Adipocyte (in vitro differentiated cells): ENCODE data around the gene ADM2.
A peak's percentile ranks its signal among the peaks of the same experiment; 100 is the strongest.

Source experiments
- DNase-seq: peaks from one replicate; pipeline ENCODE4 v3.0.0-alpha.2; 2015; ENCODE audit warnings: low read depth
- H3K27me3 ChIP-seq: replicated peaks from 2 replicates; pipeline ENCODE4 v1.7.0; 2013; ENCODE audit warnings: mild to moderate bottlenecking, low read length, moderate library complexity; ENCODE audit not compliant: control insufficient read depth, insufficient read depth
- H3K36me3 ChIP-seq: 2 replicates; pipeline ENCODE4 v1.7.0; 2013; ENCODE audit warnings: low read length, mild to moderate bottlenecking, moderate library complexity; ENCODE audit not compliant: control insufficient read depth, insufficient read depth, severe bottlenecking
- H3K4me1 ChIP-seq: 2 replicates; pipeline ENCODE4 v1.7.0; 2013; ENCODE audit warnings: mild to moderate bottlenecking, low read length, moderate library complexity; ENCODE audit not compliant: control insufficient read depth, insufficient read depth
- H3K4me3 ChIP-seq: 2 replicates; pipeline ENCODE4 v1.7.0; 2013; ENCODE audit warnings: mild to moderate bottlenecking, low read length, moderate library complexity
- H3K9ac ChIP-seq: 2 replicates; pipeline ENCODE4 v1.7.0; 2013; ENCODE audit warnings: mild to moderate bottlenecking, low read length, moderate library complexity
- H3K9me3 ChIP-seq: 2 replicates; pipeline ENCODE4 v1.7.0; 2013; ENCODE audit warnings: mild to moderate bottlenecking, low read length, moderate library complexity; ENCODE audit not compliant: control insufficient read depth

ADM2 gene

GRCh38 chr22:50505776-50506610, 24.6 kb downstream of the ADM2 start:
- peak overlapping the region; percentile 94 for H3K4me3 ChIP-seq
- H3K27me3 ChIP-seq: no peaks in the 10 kb centered on the region
- DNase-seq: no peak

DNA sequence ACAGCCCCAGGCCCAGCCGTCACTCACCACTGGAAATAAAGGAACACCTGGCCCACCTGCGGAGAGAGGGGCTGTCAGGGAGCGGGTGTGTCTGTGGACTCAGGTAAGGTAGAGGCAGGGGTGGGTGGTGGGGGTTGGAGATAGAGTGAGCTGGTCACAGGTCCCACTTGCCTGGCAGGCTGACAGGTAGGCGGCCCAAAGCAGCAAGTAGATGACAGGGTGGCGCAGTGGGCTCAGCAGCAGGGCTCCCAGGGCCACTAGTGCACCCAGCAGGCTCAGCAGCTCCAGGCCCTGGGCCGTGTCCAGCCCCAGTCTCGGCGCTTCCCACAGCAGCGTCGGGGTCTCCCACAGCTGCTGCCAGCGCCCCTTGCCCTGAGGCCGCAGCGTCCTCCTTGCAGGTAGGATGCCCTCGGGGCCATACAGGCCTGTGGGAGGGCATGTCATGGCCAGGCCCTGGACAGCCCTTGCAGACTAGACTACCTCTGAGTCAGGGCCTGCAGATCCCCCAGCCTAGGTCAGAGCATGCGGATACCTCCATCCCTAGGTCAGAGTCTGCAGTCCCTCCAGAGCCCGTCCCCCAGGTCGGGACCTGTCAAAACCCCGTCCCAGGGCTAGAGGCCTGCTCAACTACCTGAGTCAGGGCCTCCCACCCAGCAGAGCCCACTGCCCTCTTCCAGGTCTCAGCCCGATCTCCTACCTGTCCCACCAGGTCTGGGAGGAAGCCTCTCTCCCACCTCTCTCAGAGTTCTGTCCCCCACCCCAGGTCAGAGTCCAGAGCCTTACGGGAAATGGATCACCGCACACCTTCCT, 25.5 kb downstream of the ADM2 start:
- no peaks in the 10 kb centered on the region for H3K27me3 ChIP-seq

More at GRCh38 chr22:50505776-50506610, 24.6 kb downstream of the ADM2 start:
- Histone ChIP-seq H3K4me1 (peaks cover 15% of the 10 kb centered on the region), H3K9ac (peak overlapping the region; percentile 96), H3K36me3 (peaks cover 22% of the 10 kb centered on the region), H3K9me3 (no peaks in the 10 kb centered on the region)

DNA sequence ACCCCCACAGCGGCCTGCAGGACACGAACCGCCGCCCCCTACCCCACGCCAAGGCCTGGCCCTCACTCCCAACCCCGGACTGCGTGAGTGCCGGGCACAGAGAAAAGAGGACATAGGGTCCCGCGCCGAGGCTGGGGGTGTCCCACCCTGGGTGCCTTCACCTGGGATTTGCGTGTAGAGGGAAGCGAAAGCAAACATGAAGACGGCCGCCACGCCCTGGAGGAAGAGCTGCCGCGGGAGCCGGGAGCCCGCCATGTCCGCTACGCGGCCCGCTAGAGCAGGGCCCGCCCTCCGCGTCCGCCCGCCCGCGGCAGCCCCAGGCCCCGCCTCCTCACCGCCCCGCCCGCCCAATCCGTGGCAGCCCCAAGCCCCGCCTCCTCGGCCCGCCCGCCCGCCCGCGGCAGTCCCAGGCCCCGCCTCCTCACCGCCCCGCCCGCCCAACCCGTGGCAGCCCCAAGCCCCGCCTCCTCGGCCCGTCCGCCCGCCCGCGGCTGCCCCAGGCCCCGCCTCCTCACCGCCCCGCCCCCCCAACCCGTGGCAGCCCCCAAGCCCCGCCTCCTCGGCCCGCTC, 26.2 kb downstream of the ADM2 start, which contains the start of gene LMF2:
TSS of gene LMF2 (minus strand) at position 282 of the 570 bp plus-strand sequence. CDS start at position 255, 27 bp downstream.
- Histone ChIP-seq H3K27me3 (no peaks in the 10 kb centered on the region), H3K36me3 (peaks cover 23% of the 10 kb centered on the region), H3K9me3 (no peaks in the 10 kb centered on the region), H3K4me1 (peaks cover 15% of the 10 kb centered on the region), H3K9ac (peak within 1 kb of the TSS; percentile 96), H3K4me3 (peak within 1 kb of the TSS; percentile 94)
- no peak for DNase-seq

More for the DNA sequence above, 25.5 kb downstream of the ADM2 start:
- Histone ChIP-seq H3K4me3 (peak overlapping the region; percentile 94), H3K9me3 (no peaks in the 10 kb centered on the region), H3K36me3 (peaks cover 22% of the 10 kb centered on the region), H3K9ac (peak overlapping the region; percentile 96), H3K4me1 (peaks cover 15% of the 10 kb centered on the region)
- DNase-seq: peak; percentile 15

DNA sequence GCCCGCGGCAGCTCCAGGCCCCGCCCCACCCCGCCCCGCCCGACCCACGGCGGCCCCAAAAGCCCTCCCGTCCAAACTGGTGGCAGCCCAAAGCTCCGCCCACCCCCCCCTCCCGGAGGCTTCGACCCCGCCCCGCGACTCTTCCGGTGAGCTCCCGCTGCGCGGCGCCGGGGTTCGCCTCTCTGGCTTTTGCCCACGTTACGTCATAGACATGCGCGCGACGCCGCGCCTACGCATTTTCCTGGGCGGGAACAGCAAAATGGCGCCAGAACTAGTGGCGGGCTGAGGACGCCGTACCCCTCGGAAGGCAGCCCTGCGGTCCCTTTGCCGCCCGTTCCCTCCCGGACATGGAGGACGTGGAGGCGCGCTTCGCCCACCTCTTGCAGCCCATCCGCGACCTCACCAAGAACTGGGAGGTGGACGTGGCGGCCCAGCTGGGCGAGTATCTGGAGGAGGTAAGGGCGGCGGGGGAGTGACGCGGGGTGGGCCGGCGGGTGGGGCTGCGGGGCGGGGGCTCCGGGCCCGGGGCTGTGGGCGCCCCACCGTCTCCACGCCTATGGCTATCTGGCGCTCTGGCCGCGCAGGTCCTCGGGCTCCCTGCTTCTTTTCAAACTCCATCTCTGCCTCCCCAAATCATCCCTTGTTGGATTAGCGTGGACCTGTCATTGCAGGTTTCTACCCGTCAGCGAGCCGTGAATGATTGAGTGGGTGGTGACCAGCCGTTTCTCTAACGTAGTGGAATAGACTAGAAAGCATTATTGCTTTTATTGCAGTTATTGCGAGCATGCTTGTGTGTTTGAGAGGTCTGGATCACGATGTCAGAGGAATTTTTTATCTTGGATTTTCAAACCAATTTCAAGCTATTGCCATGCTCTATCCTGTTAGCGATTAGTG, 26.9 kb downstream of the ADM2 start, which contains the start of gene NCAPH2:
TSS of gene NCAPH2 (plus strand) at position 234 of the 894 bp plus-strand sequence. CDS start at position 348, 114 bp downstream.
- Histone ChIP-seq H3K4me1 (peaks cover 15% of the 10 kb centered on the region), H3K4me3 (peak within 1 kb of the TSS; percentile 94), H3K27me3 (no peaks in the 10 kb centered on the region), H3K9me3 (no peaks in the 10 kb centered on the region), H3K9ac (peak within 1 kb of the TSS; percentile 96), H3K36me3 (peaks cover 16% of the 10 kb centered on the region)
- peak; percentile 99 for DNase-seq

DNA sequence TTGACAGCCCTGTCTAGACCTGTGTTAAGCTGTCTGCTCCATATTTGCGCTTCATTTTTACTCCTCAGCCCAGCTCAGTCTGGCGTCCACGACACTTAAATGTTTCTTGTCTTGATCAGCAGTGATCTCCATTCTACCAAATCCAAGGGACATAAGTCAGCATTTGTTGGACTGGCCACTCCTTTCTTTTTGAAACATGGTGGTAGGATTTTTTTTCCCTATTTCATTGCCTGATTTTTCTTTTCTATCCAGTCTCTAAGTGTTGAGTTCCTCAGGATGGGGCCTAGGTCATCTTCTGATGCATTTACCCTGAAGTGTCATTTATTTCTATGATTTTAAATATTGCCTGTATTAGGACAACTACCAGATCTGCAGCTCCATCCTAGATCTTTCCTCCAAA, 27.6 kb downstream of the ADM2 start:
- peak overlapping the region; percentile 87 for H3K9ac ChIP-seq
- peaks cover 15% of the 10 kb centered on the region for H3K36me3 ChIP-seq
- peaks cover 15% of the 10 kb centered on the region for H3K4me1 ChIP-seq
- no peaks in the 10 kb centered on the region for H3K27me3 ChIP-seq
- peak overlapping the region; percentile 94 for H3K4me3 ChIP-seq
- H3K9me3 ChIP-seq: no peaks in the 10 kb centered on the region
- no peak for DNase-seq

GRCh38 chr22:50513175-50513574, 31.8 kb downstream of the ADM2 start:
- Histone ChIP-seq H3K9ac (no peak overlapping the region), H3K9me3 (no peaks in the 10 kb centered on the region), H3K4me1 (peaks cover 10% of the 10 kb centered on the region), H3K36me3 (peaks cover 10% of the 10 kb centered on the region), H3K4me3 (no peak overlapping the region), H3K27me3 (no peaks in the 10 kb centered on the region)
- no peak for DNase-seq

DNA sequence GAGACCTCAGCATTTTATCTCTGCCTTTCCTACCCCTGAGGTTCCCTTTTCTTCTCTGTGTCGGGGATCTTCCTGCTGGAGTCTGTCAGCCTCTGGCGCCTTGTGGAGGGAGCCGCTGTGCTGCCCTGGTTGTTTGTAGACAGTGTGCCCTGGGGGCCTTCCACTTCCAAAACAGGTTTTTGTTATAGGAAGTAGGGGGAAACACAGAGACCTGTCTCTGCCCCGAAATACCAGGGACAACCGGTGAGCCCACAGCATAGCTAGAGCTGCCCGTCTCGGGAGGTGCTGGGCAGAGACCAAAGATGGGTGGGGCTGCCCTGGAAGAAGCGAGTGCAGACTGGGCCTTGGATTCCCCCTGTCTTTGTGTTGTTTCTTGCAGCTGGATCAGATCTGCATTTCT, 34.7 kb downstream of the ADM2 start:
- no peaks in the 10 kb centered on the region for H3K9me3 ChIP-seq
- H3K4me3 ChIP-seq: no peak overlapping the region
- no peak for DNase-seq
- no peaks in the 10 kb centered on the region for H3K27me3 ChIP-seq
- H3K9ac ChIP-seq: no peak overlapping the region
- peaks cover 26% of the 10 kb centered on the region for H3K36me3 ChIP-seq
- H3K4me1 ChIP-seq: no peaks in the 10 kb centered on the region

DNA sequence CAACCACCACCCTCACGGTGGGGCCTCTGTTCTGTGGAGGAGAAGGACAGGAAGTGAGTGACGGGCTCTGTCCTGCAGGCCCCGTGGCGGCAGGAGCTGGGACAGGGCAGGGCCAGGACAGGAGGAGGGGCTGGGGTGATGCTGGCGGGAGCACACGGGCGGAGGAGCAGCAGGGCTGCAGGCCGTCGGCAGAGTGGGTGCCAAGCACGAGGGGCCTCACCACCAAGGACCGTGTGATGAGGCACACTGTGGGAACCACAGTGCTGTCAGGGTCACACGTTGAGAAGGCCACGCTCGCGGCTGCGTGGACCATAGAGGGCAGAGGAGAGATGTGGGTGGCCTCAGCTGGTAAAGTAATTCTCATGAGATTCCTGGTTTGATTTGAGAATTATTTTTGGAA, 35.5 kb downstream of the ADM2 start:
- no peak for DNase-seq
- Histone ChIP-seq H3K4me3 (no peak overlapping the region), H3K4me1 (no peaks in the 10 kb centered on the region), H3K9me3 (no peaks in the 10 kb centered on the region), H3K36me3 (peaks cover 31% of the 10 kb centered on the region), H3K27me3 (no peaks in the 10 kb centered on the region), H3K9ac (no peak overlapping the region)

DNA sequence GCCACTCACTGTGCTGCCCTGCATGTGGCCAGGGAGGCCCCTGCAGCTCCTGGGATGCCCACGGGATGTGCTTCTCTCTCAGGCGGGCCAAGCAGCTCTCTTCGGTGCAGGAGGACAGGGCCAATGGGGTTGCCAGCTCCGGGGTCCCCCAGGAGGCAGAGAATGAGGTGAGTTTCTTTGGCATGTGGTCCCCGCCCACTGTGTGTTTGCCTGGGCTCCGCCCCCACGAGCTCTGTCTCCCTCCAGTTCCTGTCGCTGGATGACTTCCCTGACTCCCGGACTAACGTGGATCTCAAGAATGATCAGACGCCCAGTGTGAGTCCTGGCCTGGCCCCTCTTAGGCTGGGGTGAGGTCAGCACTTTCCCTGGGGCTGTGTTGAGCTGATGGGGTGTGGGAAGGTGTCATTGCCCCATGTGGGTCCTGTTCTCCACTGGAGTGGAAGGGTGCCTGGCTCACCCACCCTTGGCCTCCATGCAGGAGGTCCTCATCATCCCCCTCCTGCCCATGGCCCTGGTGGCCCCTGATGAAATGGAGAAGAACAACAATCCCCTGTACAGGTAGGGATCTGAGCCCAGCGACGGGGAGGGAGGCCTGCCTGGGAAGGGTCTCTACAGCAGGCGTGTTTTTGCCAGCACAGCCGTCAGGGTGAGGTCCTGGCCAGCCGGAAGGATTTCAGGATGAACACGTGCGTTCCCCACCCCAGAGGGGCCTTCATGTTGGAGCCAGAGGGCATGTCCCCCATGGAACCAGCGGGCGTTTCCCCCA, 36.3 kb downstream of the ADM2 start:
- Histone ChIP-seq H3K27me3 (no peaks in the 10 kb centered on the region), H3K4me1 (no peaks in the 10 kb centered on the region), H3K36me3 (peaks cover 35% of the 10 kb centered on the region), H3K9me3 (no peaks in the 10 kb centered on the region), H3K9ac (no peak overlapping the region), H3K4me3 (no peak overlapping the region)
- no peak for DNase-seq

DNA sequence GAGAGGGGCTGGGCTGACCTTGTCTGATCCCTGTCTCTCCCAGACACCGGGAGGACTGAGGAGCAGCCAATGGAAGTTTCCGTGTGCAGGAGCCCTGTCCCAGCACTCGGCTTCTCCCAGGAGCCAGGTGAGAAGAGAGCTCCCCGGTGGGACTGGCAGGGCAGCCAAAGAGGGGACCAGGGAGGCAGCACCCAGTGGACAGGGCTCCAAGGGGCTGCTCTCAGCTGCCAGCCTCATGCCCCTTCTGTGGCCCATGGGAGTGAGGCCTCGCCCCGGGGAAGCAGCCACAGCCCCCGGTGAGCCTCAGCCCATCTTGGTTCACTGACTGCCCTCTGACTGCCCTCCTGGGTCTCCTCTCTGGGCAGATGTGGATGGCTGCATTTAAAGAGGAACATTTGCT, 37.3 kb downstream of the ADM2 start:
- H3K4me3 ChIP-seq: no peak overlapping the region

More for the DNA sequence above, 37.3 kb downstream of the ADM2 start:
- H3K27me3 ChIP-seq: no peaks in the 10 kb centered on the region
- H3K9ac ChIP-seq: no peak overlapping the region
- DNase-seq: no peak
- peaks cover 44% of the 10 kb centered on the region for H3K36me3 ChIP-seq
- H3K9me3 ChIP-seq: no peaks in the 10 kb centered on the region
- no peaks in the 10 kb centered on the region for H3K4me1 ChIP-seq
